Islet of Langerhans (tissue), 1 donor: ENCODE results near the gene FBXO31.
"Not testable (repeated sequence)": the region's sequence is repeated elsewhere in the genome, so short reads cannot be mapped to it uniquely, and the experiment has no call there.

Experiments used
- FAIRE-seq: peaks from one replicate; lab custom pipeline; 2011; peaks lifted over from hg19 to GRCh38; lab: Jason Lieb, UNC

The FBXO31 gene

GRCh38 chr16:87342978-87343752 is 40.4 kb downstream of the FBXO31 start:
- no peak for FAIRE-seq

GRCh38 chr16:87342504-87342903 is 41.1 kb downstream of the FBXO31 start:
- FAIRE-seq, result no peak

GRCh38 chr16:87340198-87340597 is 43.4 kb downstream of the FBXO31 start:
- no peak for FAIRE-seq

GRCh38 chr16:87339724-87340105 is 43.9 kb downstream of the FBXO31 start:
- not testable (repeated sequence) for FAIRE-seq

DNA sequence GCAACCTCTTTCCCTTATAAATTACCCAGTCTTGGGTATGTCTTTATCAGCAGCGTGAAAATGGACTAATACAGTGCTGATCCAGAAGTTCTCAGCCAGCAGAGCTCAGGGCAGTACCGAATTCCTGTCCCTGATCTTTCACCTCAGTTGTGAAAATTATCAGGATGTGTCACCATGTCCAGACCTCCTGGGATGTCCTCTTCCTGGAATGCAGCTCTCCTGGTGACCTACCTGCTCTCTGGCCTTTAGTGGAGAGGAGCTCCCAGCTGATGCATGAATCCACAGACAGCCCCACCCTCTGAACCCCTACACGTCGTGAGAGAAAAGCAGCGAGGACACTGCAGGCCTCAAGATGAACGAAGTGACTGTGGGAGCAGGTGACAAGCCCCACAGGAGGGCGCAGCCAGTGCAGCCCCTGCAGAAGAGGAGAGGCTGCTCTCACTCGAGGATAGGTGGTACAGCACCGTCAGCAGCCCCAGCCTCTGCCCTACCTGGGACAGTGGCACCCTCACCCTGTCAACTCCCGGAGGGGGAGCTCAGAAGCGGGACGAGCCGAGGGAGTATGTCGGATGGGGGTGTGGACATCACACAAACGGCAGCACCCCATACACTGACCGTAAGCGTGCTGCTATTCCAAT is 44.4 kb downstream of the FBXO31 start:
- no peak for FAIRE-seq

GRCh38 chr16:87338155-87338765 is 45.3 kb downstream of the FBXO31 start:
- no peak for FAIRE-seq

DNA sequence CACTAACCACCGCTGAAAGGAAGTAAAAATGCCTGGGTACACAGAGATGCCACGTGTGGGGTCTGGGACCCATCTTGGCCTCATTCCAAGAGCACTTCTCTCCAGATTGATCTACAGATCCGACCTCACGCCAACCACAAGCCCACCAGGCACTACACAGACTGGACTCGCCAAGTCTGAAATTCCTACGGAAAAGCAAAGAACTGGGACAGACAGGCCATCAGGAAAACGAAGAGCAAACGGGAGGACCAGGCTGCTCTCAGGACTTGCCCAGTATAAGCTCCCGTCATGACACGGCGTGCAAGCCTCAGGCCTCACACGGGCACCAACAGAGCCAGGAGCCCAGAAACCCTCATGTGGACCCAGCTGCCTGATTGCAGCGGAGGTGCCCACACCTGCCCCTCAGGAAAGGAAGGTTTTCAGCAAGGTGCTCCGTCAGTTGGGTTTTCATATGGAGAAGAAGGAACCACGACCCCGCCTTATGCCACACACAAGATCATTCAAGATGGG is 46.3 kb downstream of the FBXO31 start:
- no peak for FAIRE-seq

DNA sequence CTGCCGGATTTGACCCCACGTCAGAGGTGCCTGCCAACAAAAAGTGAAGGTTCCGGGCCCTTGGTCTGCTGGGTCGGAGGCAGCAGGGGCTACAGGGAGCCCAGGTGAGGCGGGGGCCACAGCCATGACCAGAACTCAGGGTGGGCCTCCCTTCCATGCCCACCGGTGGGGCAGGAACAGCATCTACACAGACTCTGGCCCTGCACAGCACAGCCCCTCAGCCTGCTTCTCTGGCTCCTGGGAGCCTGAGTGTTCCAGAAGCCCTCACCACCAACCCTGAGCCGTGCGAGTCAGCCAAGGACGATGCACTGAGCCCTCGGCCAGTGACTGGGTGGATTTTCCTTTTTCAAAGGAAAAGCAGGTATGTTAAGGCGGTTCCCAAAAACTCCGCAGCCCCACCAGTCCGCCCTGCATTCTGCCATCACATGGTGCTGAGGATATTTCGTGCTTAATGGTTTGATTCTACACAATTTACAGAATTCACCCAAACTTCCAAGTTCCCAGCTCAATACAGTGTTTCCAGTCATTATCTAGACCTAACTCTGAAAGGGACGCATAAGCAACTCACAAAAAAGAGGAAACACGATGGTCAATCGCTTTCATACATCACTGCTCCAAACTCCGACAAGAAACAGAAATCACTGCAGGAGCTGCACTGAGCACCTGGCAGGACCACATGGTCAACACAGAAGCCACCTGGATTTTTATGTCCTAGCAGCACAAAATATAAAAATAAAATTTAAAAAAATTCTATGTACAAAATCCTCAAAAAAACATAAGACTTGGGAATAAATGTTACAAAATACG is 46.9 kb downstream of the FBXO31 start:
- no peak for FAIRE-seq

GRCh38 chr16:87335625-87336433 is 47.7 kb downstream of the FBXO31 start:
- FAIRE-seq, result no peak

DNA sequence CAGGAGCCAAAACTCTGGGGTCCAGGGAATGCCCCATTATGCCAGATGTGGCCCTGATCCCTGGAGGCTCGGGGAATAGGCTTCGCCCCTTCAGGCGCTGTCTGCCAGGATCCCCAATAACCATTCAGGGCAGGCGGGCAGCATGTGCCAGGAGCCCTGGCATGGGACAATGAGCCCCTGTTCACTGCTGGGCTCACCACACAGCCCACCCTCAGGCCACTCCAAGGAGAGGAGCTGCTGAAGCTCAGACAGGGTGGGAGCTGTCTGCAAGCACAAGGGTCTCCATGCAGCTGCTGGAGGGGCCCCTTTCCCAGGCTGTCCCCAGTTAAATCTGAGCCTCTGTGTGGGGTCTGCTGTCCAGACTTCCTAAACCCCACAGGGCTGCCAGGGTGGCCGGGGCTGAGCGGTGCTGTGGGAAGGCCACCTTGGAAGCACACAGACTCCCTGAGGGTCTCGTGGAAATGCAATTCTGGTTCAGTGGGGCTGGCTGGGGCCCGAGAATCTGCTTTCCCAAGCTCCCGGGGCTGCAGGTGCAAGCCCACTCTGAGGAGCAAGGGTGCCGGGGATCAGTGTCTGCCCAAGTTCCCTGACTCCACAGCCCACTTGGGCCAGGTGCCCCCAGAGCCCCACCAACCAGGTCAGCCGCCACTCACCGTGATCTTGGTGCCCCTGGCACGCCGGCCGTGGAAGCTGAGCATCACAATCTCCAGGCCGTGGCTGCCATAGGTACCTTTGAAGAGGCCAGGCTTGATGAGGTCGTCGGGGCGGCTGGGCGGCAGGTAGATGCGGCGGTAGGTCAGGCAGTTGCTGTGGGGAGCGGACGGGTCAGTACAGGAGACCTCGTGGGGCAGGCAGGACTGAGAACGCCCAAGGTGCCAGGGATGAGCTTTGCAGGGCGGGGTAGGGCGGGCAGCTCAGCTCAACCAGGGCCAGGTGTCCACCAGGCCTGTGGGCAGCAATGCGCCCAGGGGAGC is 48.6 kb downstream of the FBXO31 start:
- FAIRE-seq, result no peak

GRCh38 chr16:87333581-87334331 is 49.8 kb downstream of the FBXO31 start:
- FAIRE-seq, result no peak

DNA sequence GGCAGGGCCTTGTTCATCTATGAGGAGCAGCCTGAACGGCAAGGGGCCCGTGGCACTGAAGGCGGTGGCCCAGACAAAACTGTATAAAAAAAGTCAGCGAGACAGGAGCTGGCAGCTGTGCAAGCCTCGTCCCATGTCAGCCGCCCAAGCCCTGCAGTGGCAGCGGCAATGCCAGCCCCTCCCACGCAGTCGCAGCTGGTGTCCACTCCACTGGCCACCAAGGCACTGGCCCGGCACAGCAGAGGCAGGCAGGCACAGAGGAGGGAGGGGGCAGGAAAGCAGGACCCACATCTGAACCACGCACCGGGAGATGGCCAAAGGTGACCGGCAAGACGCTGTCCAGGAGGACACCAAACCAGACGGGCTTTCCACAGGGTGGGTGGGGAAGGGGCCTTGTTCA is 50.5 kb downstream of the FBXO31 start:
- FAIRE-seq, result no peak

DNA sequence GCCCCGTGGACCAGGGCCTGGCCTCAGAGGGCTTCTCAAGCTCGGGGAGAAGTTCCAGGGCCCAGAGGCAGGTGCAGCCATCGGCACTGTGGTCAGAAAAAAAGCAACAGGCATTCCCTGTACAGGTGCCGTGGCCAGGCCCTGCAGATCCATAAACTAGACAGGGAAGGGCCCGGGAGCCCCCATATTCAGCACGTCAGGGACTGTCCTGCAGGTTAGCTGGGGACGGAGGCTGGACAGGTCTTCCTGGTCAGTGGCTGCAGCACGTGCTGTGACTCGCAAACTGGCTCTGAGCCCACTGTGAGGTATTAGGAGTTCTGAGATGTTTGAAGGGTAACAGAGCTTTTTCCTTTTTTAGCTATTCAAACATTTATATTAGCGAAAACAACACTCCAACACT is 51.4 kb downstream of the FBXO31 start:
- FAIRE-seq, result no peak

- no peak for FAIRE-seq
These were observed 52.3 kb downstream of the FBXO31 start for GRCh38 chr16:87331241-87331801.

DNA sequence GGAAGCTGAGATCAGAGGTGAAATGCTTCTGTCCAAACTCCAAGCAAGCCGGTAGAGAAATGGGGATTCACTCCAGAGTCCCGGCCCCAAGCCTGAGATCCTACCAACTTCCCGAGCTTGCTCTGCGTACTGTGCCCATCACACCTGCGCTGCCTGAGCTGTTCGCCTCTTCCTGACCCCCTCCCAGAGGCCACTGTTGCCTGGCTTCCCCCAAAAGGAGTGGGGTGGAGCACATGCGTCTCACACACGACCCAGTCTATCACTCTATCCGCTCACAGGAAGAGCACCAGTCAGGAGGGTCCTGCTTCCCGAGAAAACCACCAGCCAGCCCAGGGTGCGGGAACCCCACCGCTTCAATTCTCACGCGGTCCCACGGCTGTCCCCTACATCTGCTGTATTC is 52.9 kb downstream of the FBXO31 start:
- FAIRE-seq, result no peak

DNA sequence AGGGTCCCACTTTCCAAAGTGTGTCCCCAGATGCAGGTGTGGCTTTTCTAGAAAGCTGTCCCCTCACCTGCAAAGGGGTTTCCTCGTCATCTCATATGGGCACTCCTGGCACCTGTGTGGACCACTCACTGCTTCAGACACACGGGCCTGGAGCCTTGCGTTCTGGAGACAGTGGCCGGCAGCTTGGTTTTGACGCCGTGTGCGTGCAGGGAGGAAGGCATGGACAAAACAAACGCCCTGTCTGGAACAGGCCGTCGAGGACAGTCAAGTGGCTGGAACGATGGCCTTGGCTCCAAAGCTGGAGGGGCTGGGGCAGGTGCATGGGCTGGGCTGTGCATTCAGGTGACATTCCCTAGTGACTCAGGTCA is 53.3 kb downstream of the FBXO31 start:
- no peak for FAIRE-seq

DNA sequence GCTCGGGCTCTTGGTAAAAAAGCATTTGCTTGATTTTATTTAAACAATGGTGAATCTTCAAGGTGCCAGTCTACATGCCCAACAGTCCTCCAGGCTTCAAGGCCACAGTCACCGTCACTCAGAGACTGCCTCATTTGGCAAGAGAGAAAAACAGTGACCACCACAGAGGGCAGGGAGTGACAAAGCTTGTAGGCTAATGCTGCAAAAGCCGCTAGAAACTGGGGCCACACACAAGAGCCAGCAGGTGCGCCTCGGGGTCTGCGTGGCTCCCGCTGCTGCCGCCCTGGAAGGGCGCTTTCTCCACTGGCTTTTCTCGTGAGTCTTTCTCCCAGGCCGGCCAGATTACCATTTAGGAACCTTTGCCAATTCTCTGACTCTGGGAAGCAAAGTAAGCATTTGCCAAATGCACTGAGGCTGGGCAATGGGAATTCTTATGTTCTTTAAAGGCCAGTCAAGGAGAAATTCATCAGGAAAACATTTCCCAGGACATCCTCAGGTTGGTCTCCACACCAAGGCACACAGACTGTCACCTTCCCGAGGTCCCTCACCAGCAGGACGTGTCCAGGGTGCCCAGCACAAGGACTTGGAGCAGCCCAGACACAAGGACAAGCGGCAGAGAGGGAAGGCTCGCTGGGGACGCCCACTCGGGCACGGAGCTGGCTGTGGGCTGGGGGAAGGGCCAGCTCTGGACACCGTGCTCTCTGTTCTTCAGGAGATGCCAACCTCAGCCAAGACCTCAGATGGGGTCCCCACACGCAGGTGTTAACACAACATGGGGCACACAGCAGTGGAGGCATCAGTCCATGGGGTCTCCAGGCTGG is 53.9 kb downstream of the FBXO31 start:
- FAIRE-seq, result no peak

- no peak for FAIRE-seq
These were observed 54.7 kb downstream of the FBXO31 start for GRCh38 chr16:87328846-87329245.
